Measurements from ENCODE around the gene MAML3. TPM values are rescaled to one million over a fixed set of nuclear protein-coding genes. Genes with fewer than 3 reads are reported as not detected.

The MAML3 gene
- total and polyA plus RNA-seq, 12 donors = 1.1 to 4.6 (median 2.6) TPM

- intact Hi-C loops (cut with DNase I) = no loop called here
- H3K27me3 ChIP-seq = no peaks in the 10 kb centered on the region
- H3K9me3 ChIP-seq = no peaks in the 10 kb centered on the region
- WGBS, 2 donors = 64 to 70% methylated on average over 3 of the region's 3 CpGs
- ATAC-seq (no peak), DNase-seq (no peak)
- TF ChIP-seq CTCF (IDR thresholded peaks at IDR 0.05) = no peak
- no peak overlapping the region for H3K27ac ChIP-seq
- H3K4me3 ChIP-seq = no peak overlapping the region
- peaks cover 0 to 4% (median 0%) of the 10 kb centered on the region in 9 donors for H3K4me1 ChIP-seq
- H3K36me3 ChIP-seq = no peaks in the 10 kb centered on the region
These were observed 31.6 kb upstream of the MAML3 start for GRCh38 chr4:140185412-140186081.

GRCh38 chr4:140183270-140183669, 29.3 kb upstream of the MAML3 start:
- H3K27me3 ChIP-seq = no peaks in the 10 kb centered on the region
- no peak overlapping the region for H3K4me3 ChIP-seq
- 95 to 97% methylated on average over 2 of the region's 2 CpGs for WGBS, 2 donors
- no peaks in the 10 kb centered on the region for H3K36me3 ChIP-seq
- no peaks in the 10 kb centered on the region for H3K9me3 ChIP-seq
- H3K27ac ChIP-seq = no peak overlapping the region
- DNase-seq (no peak), ATAC-seq (no peak)
- TF ChIP-seq CTCF (IDR thresholded peaks at IDR 0.05) = no peak
- no peaks in the 10 kb centered on the region for H3K4me1 ChIP-seq
- intact Hi-C loops (cut with DNase I) = no loop called here

GRCh38 chr4:140180577-140180976, 26.6 kb upstream of the MAML3 start:
- no peaks in the 10 kb centered on the region for H3K4me1 ChIP-seq
- H3K4me3 ChIP-seq = no peak overlapping the region
- 94 to 99% methylated on average over 3 of the region's 3 CpGs for WGBS, 2 donors
- no peak for TF ChIP-seq CTCF (IDR thresholded peaks at IDR 0.05)
- no peaks in the 10 kb centered on the region for H3K9me3 ChIP-seq
- intact Hi-C loops (cut with DNase I) = no loop called here
- DNase-seq (no peak), ATAC-seq (no peak)
- no peaks in the 10 kb centered on the region for H3K36me3 ChIP-seq
- no peaks in the 10 kb centered on the region for H3K27me3 ChIP-seq
- H3K27ac ChIP-seq = no peak overlapping the region

- H3K36me3 ChIP-seq = no peaks in the 10 kb centered on the region
- H3K27ac ChIP-seq = no peak overlapping the region
- H3K9me3 ChIP-seq = no peaks in the 10 kb centered on the region
- ATAC-seq = no peak
- no peaks in the 10 kb centered on the region for H3K27me3 ChIP-seq
- H3K4me1 ChIP-seq = no peaks in the 10 kb centered on the region
- TF ChIP-seq CTCF (IDR thresholded peaks at IDR 0.05) = no peak
- DNase-seq = no peak
- intact Hi-C loops (cut with DNase I) = no loop called here
- WGBS, 2 donors = 81 to 90% methylated on average over 3 of the region's 3 CpGs
- no peak overlapping the region for H3K4me3 ChIP-seq
These were observed 22.8 kb upstream of the MAML3 start for GRCh38 chr4:140176735-140177134.

Measured in heart right ventricle (tissue), 16 donors.